T-helper 9 cell (primary cell): ENCODE measurements around the gene SLC22A17.

Source experiments
- DNase-seq: peaks from one replicate; pipeline ENCODE4 v3.0.0-alpha.2; 2020

Gene SLC22A17

GRCh38 chr14:23361320-23361719 lies 8.6 kb upstream of the SLC22A17 start:
- no peak for DNase-seq

GRCh38 chr14:23360496-23360895 lies 7.8 kb upstream of the SLC22A17 start:
- DNase-seq, result no peak

- no peak for DNase-seq
Measured at GRCh38 chr14:23359722-23360447, 7.2 kb upstream of the SLC22A17 start.

DNA sequence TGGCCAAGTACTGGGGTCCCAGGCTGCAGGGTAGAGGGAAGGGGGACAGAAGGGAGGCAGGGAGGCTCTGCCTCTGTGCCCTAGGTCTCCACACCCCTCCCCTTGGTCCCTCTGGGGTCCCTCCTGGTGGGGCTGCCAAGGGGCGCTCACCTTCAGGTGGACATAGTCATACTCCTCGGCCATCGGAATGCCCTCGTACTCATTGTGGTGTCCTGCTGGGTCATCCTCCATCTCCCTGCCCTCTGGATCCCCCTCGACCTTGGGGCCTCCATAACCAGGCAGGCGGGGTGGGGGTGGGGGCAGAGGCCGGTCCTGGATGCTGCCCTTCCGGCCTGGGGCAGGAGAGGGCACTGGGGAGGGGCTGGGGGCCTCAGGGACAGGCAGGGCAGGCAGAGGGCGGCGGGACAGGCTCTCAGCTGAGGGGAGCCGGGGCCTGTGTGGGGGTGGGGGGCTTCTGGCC lies 6.5 kb upstream of the SLC22A17 start:
- no peak for DNase-seq

GRCh38 chr14:23358553-23359166 lies 6.0 kb upstream of the SLC22A17 start:
- no peak for DNase-seq

- no peak for DNase-seq
Measured at GRCh38 chr14:23358042-23358441, 5.4 kb upstream of the SLC22A17 start.

- no peak for DNase-seq
Measured at GRCh38 chr14:23357261-23357660, 4.6 kb upstream of the SLC22A17 start.

GRCh38 chr14:23356662-23357061 lies 4.0 kb upstream of the SLC22A17 start:
- DNase-seq, result no peak

DNA sequence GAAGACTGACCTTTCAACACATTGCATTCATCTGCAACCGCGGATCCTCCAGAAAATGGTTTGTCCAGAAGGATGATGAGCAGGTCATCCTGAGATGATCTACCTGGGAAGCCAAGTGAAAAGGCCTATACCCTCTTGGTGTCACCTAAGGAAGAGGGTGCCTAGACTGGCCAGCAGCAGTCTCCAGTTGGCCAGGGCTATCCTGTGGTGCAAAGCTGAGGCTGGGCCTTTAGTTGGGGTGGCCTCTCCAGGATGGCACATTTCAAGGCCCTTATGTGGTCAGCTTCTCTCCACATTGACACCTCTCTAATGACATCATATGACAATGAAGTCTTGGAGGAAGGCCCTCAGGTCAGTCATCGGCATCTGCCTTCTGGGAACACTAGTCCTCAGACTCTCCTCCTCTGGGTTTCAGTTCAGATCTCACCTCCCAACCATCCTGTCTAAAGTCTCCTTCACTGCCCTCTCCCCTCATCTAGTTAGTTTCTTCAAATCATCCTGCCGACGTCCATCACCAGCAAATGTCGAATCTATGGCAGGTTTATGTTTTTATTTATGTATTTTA lies 3.3 kb upstream of the SLC22A17 start:
- no peak for DNase-seq

GRCh38 chr14:23354990-23355389 lies 2.3 kb upstream of the SLC22A17 start:
- DNase-seq, result no peak

DNA sequence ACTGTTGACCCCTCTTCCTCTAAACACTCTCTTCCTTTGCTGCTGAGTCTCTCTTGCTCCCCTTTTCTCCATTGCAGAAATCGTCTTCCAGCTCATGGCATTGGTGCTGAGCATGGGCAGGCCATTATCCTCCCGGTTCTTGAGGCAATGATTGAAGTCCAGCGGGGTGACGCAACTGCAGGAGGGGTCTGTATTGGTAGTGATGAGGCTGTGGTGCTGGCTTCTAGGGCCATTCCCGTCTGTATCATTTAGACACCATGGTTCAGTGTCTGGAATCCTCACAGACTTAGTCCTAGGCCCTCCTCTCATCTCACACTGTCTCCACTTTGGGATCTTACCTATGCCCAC lies 720 bp upstream of the SLC22A17 start:
- no peak for DNase-seq

DNA sequence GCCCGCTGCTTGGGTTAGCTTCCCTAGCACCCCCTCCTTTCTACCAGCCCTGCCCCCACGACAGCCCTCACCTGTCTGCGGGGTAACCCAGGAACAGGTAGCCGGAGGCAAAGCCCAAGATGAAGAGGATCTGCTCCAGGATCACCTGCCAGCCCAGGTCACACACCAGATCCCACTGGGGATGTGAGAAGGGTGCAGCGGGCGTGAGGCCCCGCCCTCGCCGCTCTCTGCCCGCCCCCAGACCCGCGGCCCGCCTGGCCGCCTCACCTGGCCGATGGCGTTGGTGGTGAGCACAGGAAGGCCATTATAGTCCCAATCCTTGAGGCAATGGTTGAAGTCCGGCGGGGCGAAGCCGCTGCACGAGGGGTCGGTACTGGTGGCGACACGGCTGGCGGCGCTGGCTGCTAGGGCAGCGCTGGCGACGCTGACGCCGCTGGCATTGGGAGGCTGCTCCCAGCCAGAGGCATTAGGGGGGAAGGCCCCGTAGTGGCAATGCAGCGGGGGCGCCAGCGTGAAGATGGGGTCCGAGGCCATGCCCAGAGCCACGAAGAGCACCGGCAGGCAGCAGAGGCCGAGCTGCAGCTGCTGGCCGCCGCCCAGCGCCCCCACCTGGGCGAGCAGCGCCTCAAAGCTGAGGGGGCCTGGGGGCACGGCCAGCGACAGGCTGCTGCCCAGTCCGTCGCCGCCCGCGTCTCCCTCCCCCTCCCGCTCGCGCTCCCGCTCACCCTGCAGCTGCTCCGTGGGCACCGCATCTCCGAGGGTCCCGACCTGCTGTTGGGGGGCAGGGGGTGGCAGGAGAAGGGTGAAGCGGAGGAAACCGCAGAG lies 794 bp downstream of the SLC22A17 start:
- no peak for DNase-seq

DNA sequence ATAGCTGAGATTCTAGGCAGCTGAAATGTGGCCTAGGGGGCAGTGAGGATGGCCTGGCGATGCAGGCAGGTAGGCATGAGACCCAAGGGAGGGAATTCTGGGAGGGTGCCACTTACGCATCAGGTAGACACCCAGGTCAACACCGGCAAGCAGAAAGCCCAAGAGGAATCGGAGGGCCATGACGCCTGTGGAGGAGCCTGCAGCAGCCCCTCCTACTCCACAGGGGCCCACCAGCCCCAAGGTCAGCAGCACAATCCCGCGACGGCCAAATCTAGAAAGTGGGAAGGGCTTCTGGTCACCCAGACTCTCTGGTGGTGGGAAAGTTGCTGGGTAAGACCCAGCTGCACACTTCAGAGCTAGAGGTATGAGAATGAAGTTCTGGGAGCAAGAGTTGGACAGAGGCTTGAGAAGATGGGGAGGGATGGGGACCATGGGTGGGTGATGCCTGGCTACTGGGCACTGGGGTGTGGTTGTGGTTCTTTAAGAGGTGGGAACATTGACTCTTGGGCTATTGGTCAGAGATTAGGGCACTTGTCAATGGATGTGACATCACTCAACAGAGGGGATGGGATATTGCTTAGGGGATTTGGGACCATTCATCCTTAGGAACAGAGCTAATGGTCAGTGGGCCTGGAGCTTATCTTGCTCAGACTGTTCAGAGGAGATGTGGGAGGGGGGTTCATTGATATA lies 3.4 kb downstream of the SLC22A17 start:
- DNase-seq, result no peak

GRCh38 chr14:23348297-23348655 lies 4.4 kb downstream of the SLC22A17 start:
- DNase-seq, result no peak

DNA sequence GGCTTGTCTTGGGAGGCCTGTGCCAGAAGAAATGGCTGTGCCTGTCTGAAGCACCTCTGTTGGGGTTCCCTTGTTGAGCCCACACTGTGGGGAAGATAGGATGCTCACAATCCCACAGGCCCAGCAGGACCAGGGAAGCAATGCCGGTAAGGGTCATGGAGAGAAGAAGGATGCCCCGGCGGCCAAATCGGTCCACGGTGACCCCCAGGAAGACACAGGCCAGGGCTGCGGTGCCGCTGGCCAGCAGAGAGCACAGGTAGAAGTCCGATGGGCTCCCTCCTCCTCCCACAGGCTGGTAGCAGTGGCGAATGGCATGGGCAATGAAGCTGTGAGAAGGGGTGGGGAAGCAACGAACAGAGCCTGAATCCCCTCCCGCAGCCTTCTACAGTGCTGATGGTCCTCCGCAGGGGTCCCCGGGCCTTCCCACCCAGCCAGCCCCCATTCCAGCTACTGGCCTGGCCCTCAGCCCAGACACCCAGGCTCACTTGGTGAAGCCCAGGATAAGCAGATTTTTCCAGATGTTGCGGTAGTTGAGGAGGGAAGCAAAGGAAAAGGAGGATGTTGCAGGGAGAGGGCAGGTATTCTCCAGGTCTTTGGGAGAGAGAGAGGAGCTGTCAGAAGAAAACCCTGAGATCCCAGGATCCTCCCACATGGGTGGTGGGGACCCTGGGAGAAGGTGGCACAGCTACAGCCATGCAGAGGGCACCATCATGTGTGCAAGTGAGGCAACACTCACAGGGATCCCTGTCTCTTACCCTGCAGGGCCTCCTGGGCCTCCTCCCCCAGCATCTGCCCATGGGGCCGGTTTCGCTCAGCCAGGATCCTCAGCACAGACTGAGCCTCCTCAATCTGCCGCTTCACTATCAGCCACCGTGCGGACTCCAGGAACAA lies 5.0 kb downstream of the SLC22A17 start:
- no peak for DNase-seq

GRCh38 chr14:23346693-23347405 lies 5.8 kb downstream of the SLC22A17 start:
- no peak for DNase-seq

DNA sequence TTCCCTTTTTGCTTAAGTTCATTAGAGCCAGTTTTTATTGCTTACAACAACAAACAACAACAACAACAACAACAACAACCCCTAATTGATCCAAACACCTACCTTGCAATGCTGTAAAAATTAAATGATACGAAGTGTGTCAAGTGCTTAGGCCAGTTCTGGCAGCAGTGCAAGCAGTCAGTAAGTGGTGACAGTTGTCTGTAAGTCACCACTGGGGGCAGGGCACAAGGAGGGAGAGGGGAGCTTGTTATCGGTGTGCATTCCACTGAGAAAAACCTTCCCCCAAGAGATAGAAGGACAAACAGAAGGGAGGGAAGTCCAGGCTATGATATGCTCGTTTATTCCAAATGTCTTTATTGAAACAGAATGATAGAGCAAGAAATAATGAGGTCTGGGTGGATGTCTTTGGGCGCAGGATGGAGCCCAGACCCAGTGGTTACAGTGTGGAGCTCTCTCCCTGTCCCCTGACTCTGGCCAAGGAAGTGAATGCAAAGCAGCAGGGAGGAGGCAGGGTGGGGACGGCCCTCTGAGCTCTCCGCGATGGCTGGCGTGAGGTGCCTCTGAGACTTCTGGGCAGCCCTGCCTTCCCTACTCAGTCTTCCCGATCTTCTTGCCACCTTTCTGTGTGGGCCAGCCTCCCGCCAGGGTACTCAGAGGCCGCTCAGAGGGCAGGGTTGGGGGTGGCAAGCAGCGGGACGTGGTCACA lies 6.5 kb downstream of the SLC22A17 start:
- no peak for DNase-seq

DNA sequence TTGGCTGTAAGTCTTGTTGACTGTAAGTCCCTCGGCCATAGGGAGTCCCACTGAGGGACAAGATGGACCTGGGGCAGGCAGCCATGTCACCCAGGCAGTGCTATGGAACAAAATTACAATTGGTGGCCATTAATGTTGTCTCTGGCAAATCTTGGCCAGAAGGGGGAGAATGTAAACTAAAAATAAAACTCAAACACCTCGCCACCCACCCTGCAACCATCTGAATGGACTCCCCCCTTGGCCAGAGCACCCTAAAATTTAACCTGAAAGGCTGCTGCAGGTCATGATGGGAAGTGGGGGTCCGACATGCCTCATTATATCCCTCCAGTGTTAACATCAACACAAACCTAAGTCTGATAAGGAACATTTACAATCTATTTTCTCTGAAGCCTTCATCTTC lies 8.2 kb downstream of the SLC22A17 start:
- DNase-seq, result no peak

DNA sequence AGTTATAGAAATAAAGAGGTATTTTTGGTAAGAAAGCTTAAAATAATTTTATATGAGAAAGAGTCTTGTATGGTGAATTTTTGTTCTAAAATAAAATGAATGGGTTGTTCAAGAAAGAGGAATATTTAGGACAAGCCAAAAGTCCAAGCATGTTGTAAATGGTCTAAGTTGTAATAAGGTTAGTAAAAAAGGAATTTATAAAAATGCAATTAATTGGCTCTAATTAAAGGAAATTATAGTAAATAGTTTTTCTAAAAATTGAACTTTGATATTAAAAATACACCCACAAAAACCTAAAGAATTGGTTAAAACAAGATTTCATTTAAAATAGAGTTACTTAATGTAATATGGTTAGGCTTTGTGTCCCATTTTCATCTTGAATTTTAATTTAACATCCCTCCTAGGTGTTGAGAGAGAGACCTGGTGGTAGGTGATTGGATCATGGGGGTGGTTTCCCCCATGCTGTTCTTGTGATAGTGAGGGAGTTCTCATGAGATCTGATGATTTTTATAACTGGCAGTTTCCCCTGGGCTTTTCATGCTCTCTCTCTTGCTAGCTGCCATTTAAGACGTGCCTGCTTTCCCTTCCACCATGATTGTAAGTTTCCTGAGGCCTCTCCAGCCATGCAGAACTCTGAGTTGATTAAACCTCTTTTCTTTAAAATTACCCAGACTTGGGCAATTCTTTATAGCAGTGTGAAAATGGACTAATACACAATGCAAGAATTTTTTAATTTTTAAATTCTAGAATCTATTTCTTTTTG lies 13.0 kb downstream of the SLC22A17 start:
- no peak for DNase-seq

DNA sequence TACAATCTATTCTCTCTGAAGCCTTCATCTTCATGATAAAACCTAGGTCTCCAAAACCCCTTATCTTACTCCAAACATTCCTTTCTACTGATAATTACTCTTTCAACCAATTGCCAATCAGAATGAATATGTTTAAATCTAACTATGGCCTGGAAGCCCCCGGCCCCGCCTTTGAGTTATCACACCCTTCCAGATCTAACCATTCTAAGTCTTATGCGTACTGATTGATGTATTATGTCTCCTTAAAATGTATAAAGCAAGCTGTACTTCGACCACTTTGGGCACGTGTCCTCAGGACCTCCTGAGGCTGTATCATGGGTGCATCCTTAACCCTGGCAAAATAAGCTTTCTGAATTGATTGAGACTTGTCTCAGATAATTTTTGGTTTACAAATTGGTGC lies 17.1 kb downstream of the SLC22A17 start:
- DNase-seq, result no peak
